Astrocyte (in vitro differentiated cells and primary cell): ENCODE results near the gene CEND1.

ENCODE experiments used
- CTCF ChIP-seq: IDR thresholded peaks from 2 replicates; pipeline ENCODE4 v1.5.1; 2011; ENCODE audit warnings: low read depth, mild to moderate bottlenecking, inconsistent platforms, low read length, moderate library complexity; ENCODE audit not compliant: insufficient read depth
- EZH2 ChIP-seq: IDR thresholded peaks from 2 replicates; pipeline ENCODE4 v1.6.1; 2012; ENCODE audit warnings: mild to moderate bottlenecking, low read length, inconsistent platforms; ENCODE audit not compliant: insufficient read depth

GRCh38 chr11:773830-774229, 16.1 kb downstream of the CEND1 start:
- TF ChIP-seq CTCF = no peak
- no peak for TF ChIP-seq EZH2
